Ovary (tissue), 9 donors: ENCODE measurements around the gene CDH20. TPM values are rescaled to one million over a fixed set of nuclear protein-coding genes. Genes with fewer than 3 reads are reported as not detected.

Experiments
- DNase-seq, 5 donors: peaks; one replicate each; pipeline ENCODE4 v3.0.0-alpha.2; 2019 to 2020
- H3K27ac ChIP-seq, 2 donors: fragments of 200-600 bp; one replicate each; pipeline versions ENCODE4 v1.5.1 to v1.8.0; 2019 to 2022
- H3K27me3 ChIP-seq: fragments of 200-600 bp; one replicate; pipeline ENCODE4 v1.8.0; 2022
- H3K36me3 ChIP-seq: fragments of 200-600 bp; sonication (generic); one replicate; pipeline ENCODE4 v1.5.1; 2019
- H3K4me1 ChIP-seq: one replicate; pipeline ENCODE4 v1.8.1; 2013; ENCODE audit warnings: mild to moderate bottlenecking, moderate library complexity; ENCODE audit not compliant: insufficient read depth
- H3K4me3 ChIP-seq: fragments of 200-600 bp; sonication (generic); one replicate; pipeline ENCODE4 v1.5.1; 2017
- H3K9me3 ChIP-seq, 2 donors: fragments of 200-600 bp in 1 of 2; sonication (generic) in 1 of 2; one replicate each; pipeline versions ENCODE4 v1.5.1 to v1.8.1; 2013 to 2019; ENCODE audit warnings: mild to moderate bottlenecking in 1 of 2, moderate library complexity in 1 of 2
- CTCF ChIP-seq, 3 donors: fragments of 450-650 bp in 2 of 3; fragments of 200-600 bp in 1 of 3; IDR thresholded peaks; one replicate each; pipeline versions ENCODE4 v1.5.1 to v1.8.0; 2016 to 2022; ENCODE audit warnings: antibody characterized with exemption in 3 of 3, mild to moderate bottlenecking in 1 of 3
- EP300 ChIP-seq: sonication (generic); formaldehyde crosslinking; IDR thresholded peaks from one replicate; pipeline ENCODE4 v1.6.1; 2017; ENCODE audit warnings: antibody characterized with exemption
- POLR2A ChIP-seq: fragments of 450-650 bp; IDR thresholded peaks from one replicate; pipeline ENCODE4 v1.6.1; 2017; ENCODE audit warnings: antibody characterized with exemption, mild to moderate bottlenecking, moderate library complexity
- WGBS, 3 donors: extraction: QIAGEN DNeasy Blood & Tissue Kit in 1 of 3; methylation state at CpG; one replicate each; pipeline versions ENCODE4 v1.1.5 to v1.1.7; 2013 to 2017; 5-methylcytosine and 5-hydroxymethylcytosine counted together
- intact Hi-C, 4 donors: fragments of 100-400 bp; cut with DNase I; formaldehyde crosslinking; loops; one replicate each; pipeline versions ENCODE4 v1.11.0 to v1.15.1; 2022 to 2023
- polyA plus RNA-seq, 2 donors: library from polyadenylated mRNA; stranded (reverse); fragments of 200-250 nt in 1 of 2; fragments of 350-450 nt in 1 of 2; fragmentation: Illumina TruSeq in 1 of 2; extraction: RNeasy Lipid Tissue Mini Kit (QIAGEN cat#74804) in 1 of 2; gene quantifications; one replicate each; pipeline ENCODE4 v1.2.3, GENCODE V29; 2013 to 2014
- total RNA-seq, 7 donors: library from RNA; depleted of rRNA in 2 of 7; stranded (reverse); fragments of >200 nt in 2 of 7; fragmentation: NEBNext Ultra II Directional in 3 of 7; extraction: Animal tissue kit (Norgen Biotek cat#: 25700) in 3 of 7; gene quantifications; one replicate each; pipeline versions ENCODE4 v1.1.0 to v1.2.4, GENCODE V29; 2016 to 2023
- donor health status: DM: no; HTN: no; CAD: no; lungs with moderate emphysema.
- donor health status: DM: no; HTN: no; CAD: no.
- donor health status: Bipolar disorder and iron deficiency.
- donor health status: DM: yes; HTN: yes; CAD: no.
- donor health status: DM: no; HTN: no; CAD: no.
- donor health status: DM: yes; HTN: yes; CAD: no.

The CDH20 gene
- total and polyA plus RNA-seq, 9 donors = under 0.01 to 0.07 (median 0.04) TPM; not detected in 5

DNA sequence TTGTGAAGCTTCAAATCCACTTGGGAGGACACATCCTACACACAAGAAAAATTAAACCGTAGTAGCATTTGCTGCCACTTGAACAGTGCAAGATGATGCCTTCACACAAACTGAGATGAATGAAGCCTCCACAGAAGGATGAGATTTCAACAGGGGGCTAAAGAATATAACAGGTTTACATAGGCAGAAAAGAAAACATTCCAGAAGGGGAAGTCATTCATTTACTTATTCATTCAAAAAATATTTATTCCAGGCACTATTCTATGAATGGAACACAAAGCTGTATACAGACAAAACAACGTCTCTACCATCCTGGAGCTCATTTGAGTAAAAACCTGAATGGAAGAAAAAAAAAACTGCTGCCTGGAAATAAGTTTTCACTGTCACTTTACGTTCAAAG, 170.5 kb downstream of the CDH20 start:
- H3K4me1 ChIP-seq = no peaks in the 10 kb centered on the region
- intact Hi-C loops = loop anchor here in 1 of 4 donors (10.0 kb wide), 1 partner anchor 1519 kb away; no protein-coding TSS in a partner anchor
- TF ChIP-seq CTCF (IDR thresholded peaks at IDR 0.05) (no peak), POLR2A (no peak), EP300 (no peak)

GRCh38 chr18:61528961-61529360, 195.7 kb downstream of the CDH20 start:
- Histone ChIP-seq H3K27me3 (no peaks in the 10 kb centered on the region), H3K4me1 (no peaks in the 10 kb centered on the region), H3K27ac (no peak overlapping the region), H3K36me3 (no peaks in the 10 kb centered on the region), H3K4me3 (no peak overlapping the region), H3K9me3 (no peaks in the 10 kb centered on the region)
- 75 to 85% (median 76%) methylated on average over 6 of the region's 6 CpGs for WGBS, 3 donors
- no peak for TF ChIP-seq POLR2A
- TF ChIP-seq CTCF (IDR thresholded peaks at IDR 0.05) = no peak
- no peak for TF ChIP-seq EP300
- intact Hi-C loops = no loop called here
- DNase-seq = no peak

More for the DNA sequence above, 170.5 kb downstream of the CDH20 start:
- 47 to 56% (median 49%) methylated on average over 3 of the region's 3 CpGs for WGBS, 3 donors
- DNase-seq = no peak
- Histone ChIP-seq H3K4me3 (no peak overlapping the region), H3K9me3 (no peaks in the 10 kb centered on the region), H3K36me3 (no peaks in the 10 kb centered on the region), H3K27ac (no peak overlapping the region), H3K27me3 (no peaks in the 10 kb centered on the region)

GRCh38 chr18:61530681-61531080, 197.5 kb downstream of the CDH20 start:
- 68 to 79% (median 77%) methylated on average over 4 of the region's 4 CpGs for WGBS, 3 donors
- DNase-seq = no peak
- intact Hi-C loops = no loop called here

DNA sequence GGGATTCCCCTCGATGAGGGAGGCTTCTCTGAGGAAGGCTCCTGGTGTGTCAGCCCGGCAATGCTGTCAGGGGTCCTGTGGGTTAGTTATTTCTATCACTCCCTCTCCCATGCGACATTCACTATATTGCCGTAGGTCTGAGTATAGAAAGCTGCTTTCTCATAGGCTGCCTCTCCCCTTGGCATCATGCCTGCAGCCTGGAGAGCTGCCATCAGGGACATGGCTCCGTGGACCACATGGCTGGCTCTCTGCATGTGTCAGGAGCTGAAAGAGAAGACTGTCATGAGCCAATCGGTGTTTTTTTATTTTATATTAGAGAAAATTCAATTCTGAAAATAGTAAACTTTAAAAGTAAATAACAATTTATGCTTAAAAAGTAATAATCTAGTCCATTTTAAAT, 198.0 kb downstream of the CDH20 start:
- WGBS, 3 donors = 66 to 76% (median 69%) methylated on average over 6 of the region's 6 CpGs
- intact Hi-C loops = no loop called here
- Histone ChIP-seq H3K4me3 (no peak overlapping the region), H3K4me1 (no peaks in the 10 kb centered on the region), H3K27me3 (no peaks in the 10 kb centered on the region), H3K36me3 (no peaks in the 10 kb centered on the region), H3K27ac (no peak overlapping the region), H3K9me3 (no peaks in the 10 kb centered on the region)
- DNase-seq = no peak
- TF ChIP-seq EP300 (no peak), CTCF (IDR thresholded peaks at IDR 0.05) (no peak), POLR2A (no peak)

More at GRCh38 chr18:61530681-61531080, 197.5 kb downstream of the CDH20 start:
- Histone ChIP-seq H3K4me1 (no peaks in the 10 kb centered on the region), H3K27ac (no peak overlapping the region), H3K27me3 (no peaks in the 10 kb centered on the region), H3K9me3 (no peaks in the 10 kb centered on the region), H3K36me3 (no peaks in the 10 kb centered on the region), H3K4me3 (no peak overlapping the region)
- TF ChIP-seq POLR2A (no peak), CTCF (IDR thresholded peaks at IDR 0.05) (no peak), EP300 (no peak)
